Naive thymus-derived CD4-positive, alpha-beta T cell (primary cell): ENCODE results near the gene CELF5. TPM values are rescaled to one million over a fixed set of nuclear protein-coding genes. Genes with fewer than 3 reads are reported as not detected.

Experiments used
- ATAC-seq: fragments of 150-1000 bp; cut with Tn5 transposase; 2 replicates; pipeline ENCODE4 v1.10.0; 2021; ENCODE audit warnings: mild to moderate bottlenecking, moderate library complexity
- CTCF ChIA-PET: fragments of 350-600 bp; sonication (Branson Sonifier 250); formaldehyde crosslinking; loops from one replicate; lab custom pipeline; 2021; ENCODE audit warnings: antibody characterized with exemption; lab: Charles Lee
- POLR2A ChIA-PET: fragments of 350-600 bp; sonication (Branson Sonifier 250); formaldehyde crosslinking; loops from one replicate; lab custom pipeline; 2021; ENCODE audit warnings: antibody characterized with exemption, inconsistent platforms; lab: Charles Lee
- DNase-seq, 9 donors: peaks; one replicate each; pipeline versions ENCODE4 v3.0.0 to v3.0.0-alpha.2; 2020 to 2022; ENCODE audit warnings: mixed read lengths in 1 of 9
- H3K27ac ChIP-seq: one replicate; pipeline ENCODE4 v1.7.0; 2013; ENCODE audit warnings: mild to moderate bottlenecking, low read depth, low read length, moderate library complexity
- H3K27me3 ChIP-seq, 2 donors: one replicate each; pipeline ENCODE4 v1.7.0; 2013; ENCODE audit warnings: low read length in 2 of 2, mild to moderate bottlenecking in 2 of 2, moderate library complexity in 2 of 2; ENCODE audit not compliant: control insufficient read depth in 2 of 2, insufficient read depth in 2 of 2
- H3K36me3 ChIP-seq, 3 experiments: 1 replicate in 2 of 3; 2 replicates in 1 of 3; pipeline ENCODE4 v1.7.0; 2013; ENCODE audit warnings: low read length in 3 of 3, mild to moderate bottlenecking in 3 of 3, moderate library complexity in 1 of 3; ENCODE audit not compliant: insufficient read depth in 3 of 3, control insufficient read depth in 2 of 3
- H3K4me1 ChIP-seq, 2 donors: one replicate each; pipeline ENCODE4 v1.7.0; 2013; ENCODE audit warnings: low read length in 2 of 2, mild to moderate bottlenecking in 2 of 2, moderate library complexity in 1 of 2; ENCODE audit not compliant: control insufficient read depth in 2 of 2, insufficient read depth in 2 of 2
- H3K4me3 ChIP-seq: 2 replicates; pipeline ENCODE4 v1.7.0; 2013; ENCODE audit warnings: mild to moderate bottlenecking, low read length
- H3K9me3 ChIP-seq, 3 experiments: 1 replicate in 2 of 3; 2 replicates in 1 of 3; pipeline ENCODE4 v1.7.0; 2013; ENCODE audit warnings: low read length in 3 of 3; ENCODE audit not compliant: control insufficient read depth in 2 of 3
- H3K27ac Mint-ChIP-seq, 9 donors: one replicate each; pipeline ENCODE4 v1.8.0; 2020 to 2022; ENCODE audit warnings: mixed read lengths in 9 of 9, mild to moderate bottlenecking in 8 of 9, moderate library complexity in 5 of 9, inconsistent platforms in 2 of 9
- H3K27me3 Mint-ChIP-seq, 5 donors: one replicate each; pipeline ENCODE4 v1.8.0; 2021 to 2022; ENCODE audit warnings: mixed read lengths in 5 of 5, mild to moderate bottlenecking in 1 of 5
- H3K36me3 Mint-ChIP-seq, 5 donors: one replicate each; pipeline ENCODE4 v1.8.0; 2020 to 2022; ENCODE audit warnings: mixed read lengths in 5 of 5, mild to moderate bottlenecking in 3 of 5, inconsistent platforms in 1 of 5
- H3K4me1 Mint-ChIP-seq, 7 donors: one replicate each; pipeline ENCODE4 v1.8.0; 2020 to 2022; ENCODE audit warnings: mixed read lengths in 7 of 7, mild to moderate bottlenecking in 3 of 7, inconsistent platforms in 1 of 7
- H3K4me3 Mint-ChIP-seq, 10 donors: one replicate each; pipeline ENCODE4 v1.8.0; 2020 to 2022; ENCODE audit warnings: mild to moderate bottlenecking in 10 of 10, mixed read lengths in 10 of 10, moderate library complexity in 6 of 10, inconsistent platforms in 2 of 10
- H3K9me3 Mint-ChIP-seq, 11 donors: one replicate each; pipeline ENCODE4 v1.8.0; 2020 to 2022; ENCODE audit warnings: mixed read lengths in 11 of 11, mild to moderate bottlenecking in 4 of 11, inconsistent platforms in 1 of 11, moderate library complexity in 1 of 11
- intact Hi-C, 2 donors: fragments of 100-400 bp; cut with micrococcal nuclease; formaldehyde crosslinking; loops; one replicate each; pipeline ENCODE4 v1.15.1; 2023
- polyA plus RNA-seq, 2 donors: library from polyadenylated mRNA; unstranded; fragments of 300-500 nt; fragmentation: Illumina TruSeq; gene quantifications; one replicate each; pipeline ENCODE4 v1.2.3, GENCODE V29; 2021
- total RNA-seq, 6 experiments: library from RNA in 5 of 6; stranded (reverse) in 5 of 6; gene quantifications; 1 replicate in 5 of 6; 2 replicates in 1 of 6; pipeline ENCODE4 v1.2.3 and lab custom pipeline; 2021 to 2026

Gene CELF5
- total and polyA plus RNA-seq, 7 experiments from 2014 or later, result 0.16 to 0.27 (median 0.17) TPM; not detected in 2

GRCh38 chr19:3310711-3311110 is 86.2 kb downstream of the CELF5 start:
- no peak overlapping the region for H3K4me3 ChIP-seq
- H3K36me3 ChIP-seq, result no peaks in the 10 kb centered on the region
- CTCF ChIA-PET, result no interaction called here
- H3K27me3 ChIP-seq, result no peaks in the 10 kb centered on the region
- Mint-ChIP-seq H3K27ac (peak overlapping the region in 1 of 9 donors; percentile 7), H3K36me3 (peaks cover 0 to 8% (median 0%) of the 10 kb centered on the region in 5 donors), H3K27me3 (peaks cover 10 to 44% (median 39%) of the 10 kb centered on the region in 5 donors), H3K4me1 (peaks cover 0 to 3% (median 0%) of the 10 kb centered on the region in 7 donors), H3K4me3 (no peak overlapping the region), H3K9me3 (peaks cover 0 to 8% (median 0%) of the 10 kb centered on the region in 11 donors)
- POLR2A ChIA-PET, result no interaction called here
- H3K27ac ChIP-seq, result no peak overlapping the region
- DNase-seq, result no peak
- ATAC-seq, result no peak
- intact Hi-C loops, result no loop called here
- H3K4me1 ChIP-seq, result no peaks in the 10 kb centered on the region
- H3K9me3 ChIP-seq, result no peaks in the 10 kb centered on the region

- Histone ChIP-seq H3K9me3 (no peaks in the 10 kb centered on the region), H3K4me1 (no peaks in the 10 kb centered on the region), H3K4me3 (no peak overlapping the region), H3K27me3 (no peaks in the 10 kb centered on the region), H3K27ac (no peak overlapping the region), H3K36me3 (no peaks in the 10 kb centered on the region)
- H3K9me3 Mint-ChIP-seq, result peaks cover 0 to 7% (median 0%) of the 10 kb centered on the region in 11 donors
- CTCF ChIA-PET, result no interaction called here
- no peak overlapping the region for H3K4me3 Mint-ChIP-seq
- H3K27me3 Mint-ChIP-seq, result peaks cover 10 to 50% (median 42%) of the 10 kb centered on the region in 5 donors
- POLR2A ChIA-PET, result no interaction called here
- H3K36me3 Mint-ChIP-seq, result peaks cover 0 to 6% (median 0%) of the 10 kb centered on the region in 5 donors
- intact Hi-C loops, result no loop called here
- ATAC-seq (no peak), DNase-seq (no peak)
- H3K27ac Mint-ChIP-seq, result no peak overlapping the region
- H3K4me1 Mint-ChIP-seq, result peaks cover 0 to 3% (median 0%) of the 10 kb centered on the region in 7 donors
Measured at GRCh38 chr19:3313199-3313575, 88.7 kb downstream of the CELF5 start.

- H3K27me3 Mint-ChIP-seq, result peaks cover 7 to 45% (median 31%) of the 10 kb centered on the region in 5 donors
Measured at GRCh38 chr19:3314962-3315675, 90.7 kb downstream of the CELF5 start.

GRCh38 chr19:3315676-3315973 is 91.2 kb downstream of the CELF5 start:
- Mint-ChIP-seq H3K4me1 (peaks cover 0 to 3% (median 0%) of the 10 kb centered on the region in 7 donors), H3K27me3 (peaks cover 4 to 41% (median 28%) of the 10 kb centered on the region in 5 donors), H3K9me3 (peaks cover 0 to 5% (median 0%) of the 10 kb centered on the region in 11 donors), H3K36me3 (no peaks in the 10 kb centered on the region), H3K27ac (no peak overlapping the region), H3K4me3 (no peak overlapping the region)
- ATAC-seq (no peak), DNase-seq (no peak)
- ChIA-PET CTCF (no interaction called here), POLR2A (no interaction called here)
- Histone ChIP-seq H3K4me3 (no peak overlapping the region), H3K9me3 (no peaks in the 10 kb centered on the region), H3K4me1 (no peaks in the 10 kb centered on the region), H3K27me3 (no peaks in the 10 kb centered on the region), H3K36me3 (no peaks in the 10 kb centered on the region), H3K27ac (no peak overlapping the region)
- intact Hi-C loops, result no loop called here

More at GRCh38 chr19:3314962-3315675, 90.7 kb downstream of the CELF5 start:
- CTCF ChIA-PET, result no interaction called here
- Histone ChIP-seq H3K9me3 (no peaks in the 10 kb centered on the region), H3K27ac (no peak overlapping the region), H3K27me3 (no peaks in the 10 kb centered on the region), H3K36me3 (no peaks in the 10 kb centered on the region), H3K4me1 (no peaks in the 10 kb centered on the region), H3K4me3 (no peak overlapping the region)
- no peak for ATAC-seq
- Mint-ChIP-seq H3K4me3 (no peak overlapping the region), H3K4me1 (peaks cover 0 to 3% (median 0%) of the 10 kb centered on the region in 7 donors), H3K9me3 (peaks cover 0 to 5% (median 0%) of the 10 kb centered on the region in 11 donors), H3K27ac (no peak overlapping the region), H3K36me3 (no peaks in the 10 kb centered on the region)
- no peak for DNase-seq
- POLR2A ChIA-PET, result no interaction called here
- intact Hi-C loops, result no loop called here

- CTCF ChIA-PET, result interaction anchor here (1.0 kb wide), 1 partner anchor 113 kb away, joined by 3 read pairs; no protein-coding TSS in a partner anchor
- peaks cover 0 to 3% (median 0%) of the 10 kb centered on the region in 7 donors for H3K4me1 Mint-ChIP-seq
- H3K36me3 Mint-ChIP-seq, result no peaks in the 10 kb centered on the region
Measured at GRCh38 chr19:3316132-3316648, 91.7 kb downstream of the CELF5 start.

GRCh38 chr19:3316659-3317207 is 92.3 kb downstream of the CELF5 start:
- DNase-seq (no peak), ATAC-seq (no peak)
- H3K27ac ChIP-seq, result no peak overlapping the region
- H3K36me3 ChIP-seq, result no peaks in the 10 kb centered on the region
- no peaks in the 10 kb centered on the region for H3K9me3 ChIP-seq
- H3K4me3 Mint-ChIP-seq, result no peak overlapping the region
- intact Hi-C loops, result no loop called here
- no peaks in the 10 kb centered on the region for H3K4me1 ChIP-seq
- H3K9me3 Mint-ChIP-seq, result peaks cover 0 to 5% (median 0%) of the 10 kb centered on the region in 11 donors
- H3K27ac Mint-ChIP-seq, result peak overlapping the region in 2 of 9 donors; percentile 8 to 65
- ChIA-PET POLR2A (no interaction called here), CTCF (interaction anchor here (1.0 kb wide), 1 partner anchor 113 kb away, joined by 3 read pairs; no protein-coding TSS in a partner anchor)
- H3K27me3 ChIP-seq, result no peaks in the 10 kb centered on the region
- H3K36me3 Mint-ChIP-seq, result no peaks in the 10 kb centered on the region
- no peak overlapping the region for H3K4me3 ChIP-seq
- peaks cover 0 to 3% (median 0%) of the 10 kb centered on the region in 7 donors for H3K4me1 Mint-ChIP-seq
- H3K27me3 Mint-ChIP-seq, result peaks cover 2 to 39% (median 28%) of the 10 kb centered on the region in 5 donors

More at GRCh38 chr19:3316132-3316648, 91.7 kb downstream of the CELF5 start:
- no peaks in the 10 kb centered on the region for H3K9me3 ChIP-seq
- Mint-ChIP-seq H3K9me3 (peaks cover 0 to 5% (median 0%) of the 10 kb centered on the region in 11 donors), H3K27ac (peak overlapping the region in 2 of 9 donors; percentile 8 to 65), H3K27me3 (peaks cover 4 to 41% (median 31%) of the 10 kb centered on the region in 5 donors), H3K4me3 (no peak overlapping the region)
- no peaks in the 10 kb centered on the region for H3K4me1 ChIP-seq
- no peaks in the 10 kb centered on the region for H3K36me3 ChIP-seq
- ATAC-seq (no peak), DNase-seq (no peak)
- intact Hi-C loops, result no loop called here
- POLR2A ChIA-PET, result no interaction called here
- H3K27me3 ChIP-seq, result no peaks in the 10 kb centered on the region
- H3K4me3 ChIP-seq, result no peak overlapping the region
- no peak overlapping the region for H3K27ac ChIP-seq
